GM23248 (cell line): ENCODE data around the gene PPM1L. TPM values are rescaled to one million over a fixed set of nuclear protein-coding genes. Genes with fewer than 3 reads are reported as not detected.

ENCODE experiments used
- DNase-seq: peaks from one replicate; pipeline ENCODE4 v3.0.0-alpha.2; 2015
- H2AFZ ChIP-seq: fragments of 200-600 bp; sonication (generic); 2 replicates; pipeline ENCODE4 v1.6.1; 2016; ENCODE audit warnings: antibody characterized with exemption
- H3F3A ChIP-seq: fragments of 200-600 bp; sonication (generic); 2 replicates; pipeline ENCODE4 v1.6.1; 2016; ENCODE audit warnings: mild to moderate bottlenecking, antibody characterized with exemption, mixed run types; ENCODE audit not compliant: insufficient read depth
- H3K27ac ChIP-seq: fragments of 200-600 bp; sonication (generic); 2 replicates; pipeline ENCODE4 v1.5.1; 2016; ENCODE audit warnings: mild to moderate bottlenecking
- H3K27me3 ChIP-seq: fragments of 200-600 bp; sonication (generic); replicated peaks from 2 replicates; pipeline ENCODE4 v1.6.1; 2016; ENCODE audit warnings: mild to moderate bottlenecking; ENCODE audit not compliant: insufficient read depth
- H3K36me3 ChIP-seq: fragments of 200-600 bp; sonication (generic); 2 replicates; pipeline ENCODE4 v1.6.1; 2016; ENCODE audit warnings: low read depth, mild to moderate bottlenecking
- H3K4me1 ChIP-seq: fragments of 200-600 bp; sonication (generic); 2 replicates; pipeline ENCODE4 v1.6.1; 2016; ENCODE audit warnings: mild to moderate bottlenecking; ENCODE audit not compliant: insufficient read depth
- H3K4me2 ChIP-seq: fragments of 200-600 bp; sonication (generic); one replicate; pipeline ENCODE4 v1.6.1; 2016; ENCODE audit warnings: mild to moderate bottlenecking; ENCODE audit not compliant: unreplicated experiment
- H3K4me3 ChIP-seq: fragments of 200-600 bp; sonication (generic); 2 replicates; pipeline ENCODE4 v1.5.1; 2016; ENCODE audit warnings: mild to moderate bottlenecking
- H3K79me2 ChIP-seq: fragments of 200-600 bp; sonication (generic); 2 replicates; pipeline ENCODE4 v1.6.1; 2016; ENCODE audit warnings: mild to moderate bottlenecking; ENCODE audit not compliant: insufficient read depth
- H3K9ac ChIP-seq: fragments of 200-600 bp; sonication (generic); 2 replicates; pipeline ENCODE4 v1.6.1; 2016; ENCODE audit warnings: mild to moderate bottlenecking
- H3K9me2 ChIP-seq: fragments of 200-600 bp; sonication (generic); 2 replicates; pipeline ENCODE4 v1.6.1; 2016; ENCODE audit warnings: mixed run types, mild to moderate bottlenecking, moderate library complexity; ENCODE audit not compliant: insufficient read depth
- H3K9me3 ChIP-seq: fragments of 200-600 bp; sonication (generic); one replicate; pipeline ENCODE4 v1.6.1; 2017; ENCODE audit warnings: low read depth
- H4K20me1 ChIP-seq: fragments of 200-600 bp; sonication (generic); 2 replicates; pipeline ENCODE4 v1.6.0; 2016; ENCODE audit not compliant: insufficient read depth
- EZH2 ChIP-seq: fragments of 200-600 bp; sonication (generic); IDR thresholded peaks from 2 replicates; pipeline ENCODE4 v1.6.1; 2018; ENCODE audit warnings: antibody characterized with exemption, mild to moderate bottlenecking; ENCODE audit not compliant: insufficient read depth, poor library complexity, severe bottlenecking
- EZH2phosphoT487 ChIP-seq: fragments of 200-600 bp; sonication (generic); IDR thresholded peaks from 2 replicates; pipeline ENCODE4 v1.6.1; 2018; ENCODE audit warnings: antibody characterized with exemption, moderate library complexity, mild to moderate bottlenecking, low read depth; ENCODE audit not compliant: insufficient read depth
- WGBS, 2 experiments: methylation state at CpG; one replicate each; pipeline ENCODE4 v1.1.6; 2015 to 2017; ENCODE audit warnings: low lambda C conversion rate in 2 of 2, low coverage in 1 of 2; ENCODE audit errors: missing lambda C conversion rate in 2 of 2; 5-methylcytosine and 5-hydroxymethylcytosine counted together
- in situ Hi-C: fragments of 300-500 bp; cut with MboI; formaldehyde crosslinking; loops from 2 replicates; pipeline ENCODE4 v1.15.0; 2020
- polyA plus RNA-seq: library from polyadenylated mRNA; unstranded; fragments of >200 nt; fragmentation: Nextera tagmentation; extraction: Ambion mirVana; gene quantifications from 2 replicates; pipeline ENCODE4 v1.2.1, GENCODE V29; 2016
- total RNA-seq: library from RNA; depleted of rRNA; stranded (reverse); fragments of >200 nt; shearing (Covaris generic); gene quantifications from 2 replicates; pipeline ENCODE4 v1.2.3, GENCODE V29; 2014

The PPM1L gene
- total and polyA plus RNA-seq, 2 experiments from 2014 or later: under 0.01 to 0.26 TPM

DNA sequence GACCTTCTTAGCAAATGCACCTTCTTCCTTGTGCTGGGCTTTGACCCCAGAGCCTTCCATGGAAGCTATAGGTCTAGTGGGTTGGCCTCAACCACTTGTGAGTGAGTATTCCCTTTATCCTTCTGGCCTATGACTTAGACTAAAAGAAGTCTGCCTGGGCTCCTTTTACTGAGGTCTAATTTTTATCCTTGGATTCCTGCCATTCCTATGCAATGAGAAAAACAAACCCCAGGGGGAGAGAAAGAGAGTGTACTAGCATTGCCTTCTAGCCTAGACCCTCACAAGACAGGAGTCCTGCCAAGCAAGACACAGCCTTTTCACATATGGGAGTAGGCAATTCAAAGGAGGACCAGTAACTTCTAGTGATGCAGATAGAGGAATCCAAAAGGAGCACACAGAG lies 155.4 kb downstream of the PPM1L start:
- Histone ChIP-seq H3K9me3 (no peaks in the 10 kb centered on the region), H3K27ac (no peak overlapping the region), H4K20me1 (no peaks in the 10 kb centered on the region), H3K79me2 (no peaks in the 10 kb centered on the region), H3K27me3 (no peaks in the 10 kb centered on the region), H3K4me2 (no peak overlapping the region), H3K9ac (no peak overlapping the region), H3K36me3 (no peaks in the 10 kb centered on the region), H3F3A (no peaks in the 10 kb centered on the region), H2AFZ (no peak overlapping the region), H3K4me3 (no peak overlapping the region), H3K4me1 (no peaks in the 10 kb centered on the region), H3K9me2 (no peaks in the 10 kb centered on the region)
- no peak for DNase-seq
- in situ Hi-C loops: no loop called here
- TF ChIP-seq EZH2 (no peak), EZH2phosphoT487 (no peak)

DNA sequence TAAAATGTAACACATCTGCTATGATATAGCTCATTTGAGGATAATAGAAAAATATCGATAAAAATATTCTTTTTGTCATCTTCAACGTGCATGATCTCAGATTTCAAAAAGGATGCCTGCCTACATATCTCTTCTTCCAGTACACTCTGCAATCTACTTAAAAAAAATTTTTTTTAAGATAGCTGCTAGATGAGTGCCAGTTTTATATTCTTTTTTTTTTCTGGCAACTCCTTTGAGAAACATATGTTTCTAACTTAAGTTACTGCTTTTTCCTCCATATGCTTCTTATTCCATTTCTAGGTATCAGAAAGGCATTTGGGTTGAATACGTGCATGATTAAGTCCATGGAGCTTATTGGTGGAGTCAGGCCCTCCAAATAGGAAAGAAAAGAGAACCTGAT lies 160.4 kb downstream of the PPM1L start:
- no peaks in the 10 kb centered on the region for H3K9me3 ChIP-seq

DNA sequence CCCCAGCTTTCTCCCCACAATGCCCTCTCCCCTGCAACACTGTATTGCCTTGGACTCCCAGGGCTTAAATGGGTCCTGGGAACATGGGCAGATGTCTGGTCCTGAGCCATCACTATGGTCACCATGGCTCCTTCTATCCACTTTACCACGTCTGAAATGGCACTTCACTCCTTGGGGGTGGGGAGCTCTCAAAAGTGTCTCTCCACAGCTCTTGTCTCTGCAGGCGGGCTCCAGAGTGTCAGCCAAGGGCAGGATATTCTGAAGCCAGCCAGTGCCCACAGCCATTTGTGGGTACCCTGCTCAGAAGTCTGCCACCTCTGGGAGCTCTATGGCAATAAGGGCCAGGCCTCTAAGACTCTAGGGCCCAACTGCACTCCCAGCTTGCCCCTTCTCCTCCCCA lies 163.9 kb downstream of the PPM1L start:
- Histone ChIP-seq H4K20me1 (no peaks in the 10 kb centered on the region), H3K9ac (no peak overlapping the region), H3K4me1 (no peaks in the 10 kb centered on the region), H3K36me3 (no peaks in the 10 kb centered on the region), H3K9me3 (no peaks in the 10 kb centered on the region), H3K79me2 (no peaks in the 10 kb centered on the region), H3K27ac (no peak overlapping the region), H3K9me2 (no peaks in the 10 kb centered on the region), H3K4me3 (no peak overlapping the region), H3K27me3 (no peaks in the 10 kb centered on the region), H3K4me2 (no peak overlapping the region), H2AFZ (no peak overlapping the region), H3F3A (no peaks in the 10 kb centered on the region)
- DNase-seq: no peak
- in situ Hi-C loops: no loop called here
- 62 to 74% methylated on average over 2 of the region's 2 CpGs for WGBS, 2 experiments
- TF ChIP-seq EZH2: no peak
- TF ChIP-seq EZH2phosphoT487: no peak

More for the DNA sequence above, 160.4 kb downstream of the PPM1L start:
- in situ Hi-C loops: no loop called here
- no peak overlapping the region for H3K27ac ChIP-seq
- no peak overlapping the region for H2AFZ ChIP-seq
- no peaks in the 10 kb centered on the region for H3F3A ChIP-seq
- no peak for DNase-seq
- WGBS, 2 experiments: 29 to 31% methylated on average over 3 of the region's 3 CpGs
- H3K4me1 ChIP-seq: no peaks in the 10 kb centered on the region
- H4K20me1 ChIP-seq: no peaks in the 10 kb centered on the region
- TF ChIP-seq EZH2: no peak
- TF ChIP-seq EZH2phosphoT487: no peak
- H3K9me2 ChIP-seq: no peaks in the 10 kb centered on the region
- H3K4me2 ChIP-seq: no peak overlapping the region
- H3K27me3 ChIP-seq: no peaks in the 10 kb centered on the region
- H3K4me3 ChIP-seq: no peak overlapping the region
- no peak overlapping the region for H3K9ac ChIP-seq
- no peaks in the 10 kb centered on the region for H3K79me2 ChIP-seq
- no peaks in the 10 kb centered on the region for H3K36me3 ChIP-seq

DNA sequence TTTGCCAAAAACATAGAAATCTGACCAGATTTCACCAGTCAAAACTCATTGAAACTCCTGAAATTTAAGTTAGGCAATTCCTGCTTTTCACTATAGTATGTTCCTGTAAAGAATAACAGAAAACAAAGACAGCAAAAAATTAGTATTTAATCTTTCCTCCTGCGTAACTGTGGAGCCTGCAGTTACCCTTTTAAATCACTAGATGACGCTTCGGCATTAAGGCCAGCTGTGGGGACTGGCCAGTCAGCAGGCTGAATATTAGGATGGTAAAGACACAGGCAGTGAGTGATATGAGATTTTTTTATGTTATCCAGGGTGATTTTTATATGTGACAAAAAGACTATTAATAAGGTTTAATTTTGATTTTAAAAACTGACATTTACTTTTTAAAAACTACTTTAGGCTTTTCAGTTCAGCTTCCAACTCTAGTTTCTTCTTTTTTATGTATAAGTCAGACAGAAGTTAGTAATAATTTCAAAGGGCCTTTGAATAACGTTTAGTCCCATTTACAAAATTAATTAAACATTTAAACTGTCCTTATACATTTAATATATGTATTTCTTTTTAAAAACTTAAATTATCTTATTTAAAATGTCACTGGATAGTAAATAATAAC lies 165.1 kb downstream of the PPM1L start:
- Histone ChIP-seq H3K9me2 (no peaks in the 10 kb centered on the region), H2AFZ (0 out of 2 replicates have a peak overlapping the region, but pooled peaks have one; percentile 6), H3K9me3 (no peaks in the 10 kb centered on the region), H3K27me3 (no peaks in the 10 kb centered on the region), H3K36me3 (no peaks in the 10 kb centered on the region), H3K4me1 (no peaks in the 10 kb centered on the region), H3K27ac (no peak overlapping the region), H3K4me3 (no peak overlapping the region), H3K79me2 (no peaks in the 10 kb centered on the region), H4K20me1 (no peaks in the 10 kb centered on the region), H3K4me2 (no peak overlapping the region), H3F3A (no peaks in the 10 kb centered on the region), H3K9ac (no peak overlapping the region)
- TF ChIP-seq EZH2 (no peak), EZH2phosphoT487 (no peak)
- 1 to 4% methylated on average over 4 of the region's 4 CpGs for WGBS, 2 experiments
- DNase-seq: peak; percentile 82
- in situ Hi-C loops: no loop called here

DNA sequence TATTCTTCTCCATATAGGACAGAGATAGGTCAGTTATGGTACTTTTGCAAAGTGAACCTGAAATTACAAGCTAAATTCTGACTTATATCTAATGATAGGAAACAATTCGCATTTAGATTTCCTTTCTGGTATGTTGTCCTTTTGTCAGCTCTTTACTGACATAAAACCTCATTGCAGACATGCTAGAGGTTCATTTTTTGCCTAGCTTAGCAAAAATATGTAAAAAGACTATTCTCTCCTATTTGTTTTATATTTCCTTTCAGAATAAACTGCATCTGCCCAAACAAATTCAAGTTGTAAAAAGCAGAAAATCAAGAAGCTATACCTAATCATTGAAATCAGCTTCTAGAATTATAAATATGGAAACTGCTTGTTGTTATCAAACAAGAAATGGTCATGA lies 168.7 kb downstream of the PPM1L start:
- no peaks in the 10 kb centered on the region for H3K79me2 ChIP-seq
- H3K4me1 ChIP-seq: no peaks in the 10 kb centered on the region
- WGBS, 2 experiments: 83 to 89% methylated on average over 1 of the region's 1 CpG
- no peaks in the 10 kb centered on the region for H3K36me3 ChIP-seq
- TF ChIP-seq EZH2 (no peak), EZH2phosphoT487 (no peak)
- in situ Hi-C loops: no loop called here
- no peaks in the 10 kb centered on the region for H3K9me3 ChIP-seq
- H3K27ac ChIP-seq: no peak overlapping the region
- no peaks in the 10 kb centered on the region for H4K20me1 ChIP-seq
- H3K4me3 ChIP-seq: no peak overlapping the region
- no peak overlapping the region for H3K9ac ChIP-seq
- no peak overlapping the region for H2AFZ ChIP-seq
- DNase-seq: no peak
- H3K27me3 ChIP-seq: no peaks in the 10 kb centered on the region
- H3K9me2 ChIP-seq: no peaks in the 10 kb centered on the region
- no peak overlapping the region for H3K4me2 ChIP-seq
- H3F3A ChIP-seq: no peaks in the 10 kb centered on the region
